ENCODE measurements around the gene UAP1.

The UAP1 gene

GRCh38 chr1:162616848-162617247, 55.3 kb downstream of the UAP1 start:
- DNase-seq (ENCODE audit: low read depth in 2 of 2) = no peak

GRCh38 chr1:162617513-162617912, 56.0 kb downstream of the UAP1 start:
- DNase-seq (ENCODE audit: low read depth in 2 of 2) = no peak

- DNase-seq (ENCODE audit: low read depth in 2 of 2) = no peak
Measured at GRCh38 chr1:162619076-162619475, 57.6 kb downstream of the UAP1 start.

- no peak for DNase-seq (ENCODE audit: low read depth in 2 of 2)
Measured at GRCh38 chr1:162621256-162621655, 59.7 kb downstream of the UAP1 start.

GRCh38 chr1:162625679-162626078, 64.2 kb downstream of the UAP1 start:
- no peak for DNase-seq (ENCODE audit: low read depth in 2 of 2)

- DNase-seq (ENCODE audit: low read depth in 2 of 2) = no peak
Measured at GRCh38 chr1:162626094-162626493, 64.6 kb downstream of the UAP1 start.

- DNase-seq (ENCODE audit: low read depth in 2 of 2) = no peak
Measured at GRCh38 chr1:162626761-162627160, 65.2 kb downstream of the UAP1 start.

- no peak for DNase-seq (ENCODE audit: low read depth in 2 of 2)
Measured at GRCh38 chr1:162627662-162628296, 66.3 kb downstream of the UAP1 start.

GRCh38 chr1:162629077-162629627, 67.6 kb downstream of the UAP1 start:
- no peak for DNase-seq (ENCODE audit: low read depth in 2 of 2)

- no peak for DNase-seq (ENCODE audit: low read depth in 2 of 2)
Measured at GRCh38 chr1:162629651-162630050, 68.1 kb downstream of the UAP1 start.

- DNase-seq (ENCODE audit: low read depth in 2 of 2) = no peak
Measured at GRCh38 chr1:162631546-162632191, 70.1 kb downstream of the UAP1 start.

GRCh38 chr1:162632217-162632666, 70.7 kb downstream of the UAP1 start, which contains the start of gene DDR2:
TSS of gene DDR2 (plus strand) at chr1:162632464. CDS start at chr1:162719064, 86,600 bp downstream.
- DNase-seq (ENCODE audit: low read depth in 2 of 2) = no peak

- DNase-seq (ENCODE audit: low read depth in 2 of 2) = no peak
Measured at GRCh38 chr1:162632698-162633080, 71.2 kb downstream of the UAP1 start.

- DNase-seq (ENCODE audit: low read depth in 2 of 2) = no peak
Measured at GRCh38 chr1:162633081-162633762, 71.7 kb downstream of the UAP1 start.

GRCh38 chr1:162635418-162635817, 73.9 kb downstream of the UAP1 start:
- no peak for DNase-seq (ENCODE audit: low read depth in 2 of 2)

GRCh38 chr1:162639718-162640117, 78.2 kb downstream of the UAP1 start:
- no peak for DNase-seq (ENCODE audit: low read depth in 2 of 2)

- no peak for DNase-seq (ENCODE audit: low read depth in 2 of 2)
Measured at GRCh38 chr1:162641114-162641513, 79.6 kb downstream of the UAP1 start.

- DNase-seq (ENCODE audit: low read depth in 2 of 2) = no peak
Measured at GRCh38 chr1:162644986-162645314, 83.4 kb downstream of the UAP1 start.

- no peak for DNase-seq (ENCODE audit: low read depth in 2 of 2)
Measured at GRCh38 chr1:162645666-162646065, 84.1 kb downstream of the UAP1 start.

- DNase-seq (ENCODE audit: low read depth in 2 of 2) = no peak
Measured at GRCh38 chr1:162649583-162649982, 88.1 kb downstream of the UAP1 start.

Measured in stimulated activated CD8-positive, alpha-beta memory T cell treated with anti-CD3 and anti-CD28 coated beads, Interleukin-7, amount 100 ng/mL, for 4 hours (primary cell).